ENCODE measurements around the gene UCHL3.

Gene UCHL3

GRCh38 chr13:75569576-75569975 lies 20.0 kb downstream of the UCHL3 start:
- H3K27me3 ChIP-seq, result no peaks in the 10 kb centered on the region
- DNase-seq, result no peak
- H3K9me3 ChIP-seq, result no peaks in the 10 kb centered on the region
- H3K36me3 ChIP-seq, result peaks cover 26 to 53% (median 51%) of the 10 kb centered on the region in 3 donors
- TF ChIP-seq CTCF (IDR thresholded peaks at IDR 0.05), result no peak
- intact Hi-C loops (cut with DNase I; ENCODE audit: low total_unique reads), result no loop called here
- H3K27ac ChIP-seq, result no peak overlapping the region
- no peak overlapping the region for H3K4me3 ChIP-seq
- no peaks in the 10 kb centered on the region for H3K4me1 ChIP-seq

- H3K36me3 ChIP-seq, result peaks cover 14 to 28% (median 24%) of the 10 kb centered on the region in 3 donors
- H3K4me3 ChIP-seq, result no peak overlapping the region
- no peaks in the 10 kb centered on the region for H3K27me3 ChIP-seq
- H3K9me3 ChIP-seq, result peaks cover 0 to 9% (median 0%) of the 10 kb centered on the region in 3 donors
- H3K27ac ChIP-seq, result no peak overlapping the region
- no peaks in the 10 kb centered on the region for H3K4me1 ChIP-seq
- intact Hi-C loops (cut with DNase I; ENCODE audit: low total_unique reads), result no loop called here
- DNase-seq, result no peak
- no peak for TF ChIP-seq CTCF (IDR thresholded peaks at IDR 0.05)
These were observed 29.9 kb downstream of the UCHL3 start for GRCh38 chr13:75579529-75579928.

- H3K9me3 ChIP-seq, result peaks cover 0 to 16% (median 6%) of the 10 kb centered on the region in 3 donors
- intact Hi-C loops (cut with DNase I; ENCODE audit: low total_unique reads), result no loop called here
- no peak overlapping the region for H3K4me3 ChIP-seq
- H3K27ac ChIP-seq, result no peak overlapping the region
- no peaks in the 10 kb centered on the region for H3K27me3 ChIP-seq
- DNase-seq, result no peak
- no peaks in the 10 kb centered on the region for H3K4me1 ChIP-seq
- peaks cover 9 to 15% (median 14%) of the 10 kb centered on the region in 3 donors for H3K36me3 ChIP-seq
- TF ChIP-seq CTCF (IDR thresholded peaks at IDR 0.05), result no peak
These were observed 32.5 kb downstream of the UCHL3 start for GRCh38 chr13:75581874-75582640.

GRCh38 chr13:75583091-75583490 lies 33.5 kb downstream of the UCHL3 start:
- no peak for DNase-seq
- H3K4me1 ChIP-seq, result no peaks in the 10 kb centered on the region
- TF ChIP-seq CTCF (IDR thresholded peaks at IDR 0.05), result no peak
- intact Hi-C loops (cut with DNase I; ENCODE audit: low total_unique reads), result no loop called here
- H3K27me3 ChIP-seq, result no peaks in the 10 kb centered on the region
- peaks cover 0 to 16% (median 6%) of the 10 kb centered on the region in 3 donors for H3K9me3 ChIP-seq
- H3K27ac ChIP-seq, result no peak overlapping the region
- H3K4me3 ChIP-seq, result no peak overlapping the region
- peaks cover 9 to 15% (median 14%) of the 10 kb centered on the region in 3 donors for H3K36me3 ChIP-seq

- H3K36me3 ChIP-seq, result peaks cover 14 to 15% (median 15%) of the 10 kb centered on the region in 3 donors
- TF ChIP-seq CTCF (IDR thresholded peaks at IDR 0.05), result no peak
- H3K4me1 ChIP-seq, result no peaks in the 10 kb centered on the region
- H3K27ac ChIP-seq, result no peak overlapping the region
- intact Hi-C loops (cut with DNase I; ENCODE audit: low total_unique reads), result no loop called here
- H3K9me3 ChIP-seq, result peaks cover 0 to 16% (median 6%) of the 10 kb centered on the region in 3 donors
- no peaks in the 10 kb centered on the region for H3K27me3 ChIP-seq
- no peak for DNase-seq
- H3K4me3 ChIP-seq, result no peak overlapping the region
These were observed 35.6 kb downstream of the UCHL3 start for GRCh38 chr13:75585153-75585552.
